Astrocyte (in vitro differentiated cells and primary cell): ENCODE measurements around the gene NTN1. TPM values are rescaled to one million over a fixed set of nuclear protein-coding genes. Genes with fewer than 3 reads are reported as not detected.

Experiments
- DNase-seq: peaks from one replicate; pipeline ENCODE4 v3.0.0-alpha.2; 2010; ENCODE audit warnings: low read depth
- FAIRE-seq: peaks from 2 replicates; lab custom pipeline; 2011; peaks lifted over from hg19 to GRCh38; lab: Jason Lieb, UNC
- H2AFZ ChIP-seq: 2 replicates; pipeline ENCODE4 v1.6.0; 2012; ENCODE audit warnings: low read depth, low read length, inconsistent platforms
- H3K27ac ChIP-seq: 2 replicates; pipeline ENCODE4 v1.5.1; 2011; ENCODE audit warnings: low read depth, low read length, inconsistent platforms
- H3K27me3 ChIP-seq: 2 replicates; pipeline ENCODE4 v1.6.0; 2011; ENCODE audit warnings: low read length, inconsistent platforms; ENCODE audit not compliant: insufficient read depth
- H3K36me3 ChIP-seq: 2 replicates; pipeline ENCODE4 v1.5.1; 2011; ENCODE audit warnings: low read length, inconsistent platforms; ENCODE audit not compliant: insufficient read depth
- H3K4me1 ChIP-seq: 2 replicates; pipeline ENCODE4 v1.5.1; 2011; ENCODE audit warnings: low read length, inconsistent platforms; ENCODE audit not compliant: insufficient read depth
- H3K4me2 ChIP-seq: 2 replicates; pipeline ENCODE4 v1.6.0; 2012; ENCODE audit warnings: low read length, inconsistent platforms
- H3K4me3 ChIP-seq: 2 replicates; pipeline ENCODE4 v1.5.1; 2011; ENCODE audit warnings: low read depth, mild to moderate bottlenecking, low read length, inconsistent platforms; ENCODE audit not compliant: insufficient read depth
- H3K79me2 ChIP-seq: 2 replicates; pipeline ENCODE4 v1.6.0; 2012; ENCODE audit warnings: mild to moderate bottlenecking, low read length, inconsistent platforms; ENCODE audit not compliant: insufficient read depth
- H3K9ac ChIP-seq: 2 replicates; pipeline ENCODE4 v1.6.0; 2012; ENCODE audit warnings: mild to moderate bottlenecking, low read length, inconsistent platforms
- H3K9me3 ChIP-seq: 2 replicates; pipeline ENCODE4 v1.5.1; 2012; ENCODE audit warnings: low read depth, mild to moderate bottlenecking, low read length, inconsistent platforms; ENCODE audit not compliant: insufficient read depth
- H4K20me1 ChIP-seq: 2 replicates; pipeline ENCODE4 v1.6.0; 2012; ENCODE audit warnings: low read length, inconsistent platforms; ENCODE audit not compliant: insufficient read depth
- H3K27ac Mint-ChIP-seq: one replicate; pipeline ENCODE4 v1.8.0; 2021; ENCODE audit warnings: mild to moderate bottlenecking, mixed read lengths; ENCODE audit not compliant: unreplicated experiment
- H3K27me3 Mint-ChIP-seq: one replicate; pipeline ENCODE4 v1.8.0; 2021; ENCODE audit warnings: low read depth, mixed read lengths; ENCODE audit not compliant: unreplicated experiment
- H3K36me3 Mint-ChIP-seq: one replicate; pipeline ENCODE4 v1.8.0; 2021; ENCODE audit warnings: low read depth, mixed read lengths; ENCODE audit not compliant: unreplicated experiment
- H3K4me1 Mint-ChIP-seq: one replicate; pipeline ENCODE4 v1.8.0; 2021; ENCODE audit warnings: low read depth, mixed read lengths; ENCODE audit not compliant: unreplicated experiment
- H3K4me3 Mint-ChIP-seq: one replicate; pipeline ENCODE4 v1.8.0; 2021; ENCODE audit warnings: mild to moderate bottlenecking, moderate library complexity, mixed read lengths; ENCODE audit not compliant: unreplicated experiment
- H3K9me3 Mint-ChIP-seq: one replicate; pipeline ENCODE4 v1.8.0; 2021; ENCODE audit warnings: mild to moderate bottlenecking, mixed read lengths; ENCODE audit not compliant: unreplicated experiment
- CTCF ChIP-seq: IDR thresholded peaks from 2 replicates; pipeline ENCODE4 v1.5.1; 2011; ENCODE audit warnings: low read depth, mild to moderate bottlenecking, inconsistent platforms, low read length, moderate library complexity; ENCODE audit not compliant: insufficient read depth
- EZH2 ChIP-seq: IDR thresholded peaks from 2 replicates; pipeline ENCODE4 v1.6.1; 2012; ENCODE audit warnings: mild to moderate bottlenecking, low read length, inconsistent platforms; ENCODE audit not compliant: insufficient read depth
- total RNA-seq: library from RNA; stranded (reverse); gene quantifications from 2 replicates; pipeline ENCODE4 v1.2.1, GENCODE V29; 2021

Gene NTN1
- total RNA-seq, 1 donor from 2014 or later, result 9.8 TPM

GRCh38 chr17:9028988-9029570 is 7.8 kb downstream of the NTN1 start:
- no peaks in the 10 kb centered on the region for H3K9me3 Mint-ChIP-seq
- no peak overlapping the region for H3K27ac Mint-ChIP-seq
- no peak overlapping the region for H3K9ac ChIP-seq
- TF ChIP-seq EZH2 (no peak), CTCF (no peak)
- H3K4me1 Mint-ChIP-seq, result peaks cover 5% of the 10 kb centered on the region
- H3K36me3 Mint-ChIP-seq, result no peaks in the 10 kb centered on the region
- H4K20me1 ChIP-seq, result peaks cover 6% of the 10 kb centered on the region
- peaks cover 43% of the 10 kb centered on the region for H3K27me3 Mint-ChIP-seq
- H3K79me2 ChIP-seq, result no peaks in the 10 kb centered on the region
- H3K4me2 ChIP-seq, result no peak overlapping the region
- DNase-seq, result no peak
- no peak overlapping the region for H2AFZ ChIP-seq
- no peak overlapping the region for H3K4me3 Mint-ChIP-seq
- peaks cover 21% of the 10 kb centered on the region for H3K27me3 ChIP-seq
- FAIRE-seq, result no peak
- no peak overlapping the region for H3K27ac ChIP-seq
- H3K4me1 ChIP-seq, result no peaks in the 10 kb centered on the region
- no peaks in the 10 kb centered on the region for H3K9me3 ChIP-seq
- no peaks in the 10 kb centered on the region for H3K36me3 ChIP-seq
- no peak overlapping the region for H3K4me3 ChIP-seq

- peaks cover 6% of the 10 kb centered on the region for H3K27me3 ChIP-seq
- DNase-seq (no peak), FAIRE-seq (no peak)
- no peaks in the 10 kb centered on the region for H3K4me1 ChIP-seq
- TF ChIP-seq CTCF, result no peak
- TF ChIP-seq EZH2, result no peak
- H3K4me3 ChIP-seq, result no peak overlapping the region
- no peak overlapping the region for H3K27ac ChIP-seq
- no peak overlapping the region for H3K4me2 ChIP-seq
- Mint-ChIP-seq H3K36me3 (no peaks in the 10 kb centered on the region), H3K27me3 (peaks cover 21% of the 10 kb centered on the region), H3K4me3 (no peak overlapping the region), H3K27ac (no peak overlapping the region), H3K4me1 (peaks cover 5% of the 10 kb centered on the region), H3K9me3 (peaks cover under 1% of the 10 kb centered on the region)
- H3K9ac ChIP-seq, result no peak overlapping the region
- H2AFZ ChIP-seq, result no peak overlapping the region
- no peaks in the 10 kb centered on the region for H3K79me2 ChIP-seq
- no peaks in the 10 kb centered on the region for H3K36me3 ChIP-seq
- H4K20me1 ChIP-seq, result no peaks in the 10 kb centered on the region
- no peaks in the 10 kb centered on the region for H3K9me3 ChIP-seq
Observed at GRCh38 chr17:9032151-9032550, 10.8 kb downstream of the NTN1 start.

- no peak overlapping the region for H3K4me3 ChIP-seq
- no peak overlapping the region for H2AFZ ChIP-seq
- H3K27ac ChIP-seq, result no peak overlapping the region
- Mint-ChIP-seq H3K36me3 (no peaks in the 10 kb centered on the region), H3K4me1 (peaks cover 5% of the 10 kb centered on the region), H3K27ac (no peak overlapping the region), H3K9me3 (peaks cover 3% of the 10 kb centered on the region), H3K4me3 (no peak overlapping the region), H3K27me3 (peaks cover 21% of the 10 kb centered on the region)
- no peak overlapping the region for H3K4me2 ChIP-seq
- H3K9ac ChIP-seq, result no peak overlapping the region
- H3K4me1 ChIP-seq, result no peaks in the 10 kb centered on the region
- H3K9me3 ChIP-seq, result no peaks in the 10 kb centered on the region
- no peaks in the 10 kb centered on the region for H3K79me2 ChIP-seq
- no peaks in the 10 kb centered on the region for H3K36me3 ChIP-seq
- H4K20me1 ChIP-seq, result no peaks in the 10 kb centered on the region
- DNase-seq (no peak), FAIRE-seq (no peak)
- H3K27me3 ChIP-seq, result peaks cover 6% of the 10 kb centered on the region
- no peak for TF ChIP-seq CTCF
- no peak for TF ChIP-seq EZH2
Observed at GRCh38 chr17:9032583-9032982, 11.3 kb downstream of the NTN1 start.
